Activated T-cell treated with anti-CD3 and anti-CD28 coated beads for 1 hour (primary cell): ENCODE data around the gene TMEM72.

Experiments used
- DNase-seq: peaks from one replicate; pipeline ENCODE4 v3.0.0-alpha.2; 2020; ENCODE audit warnings: low read depth

Gene TMEM72

GRCh38 chr10:44934416-44935200, 23.5 kb downstream of the TMEM72 start:
- DNase-seq = no peak

GRCh38 chr10:44935201-44935965, 24.2 kb downstream of the TMEM72 start:
- no peak for DNase-seq

GRCh38 chr10:44935966-44936295, 24.8 kb downstream of the TMEM72 start:
- DNase-seq = no peak

- DNase-seq = no peak
These were observed 25.3 kb downstream of the TMEM72 start for GRCh38 chr10:44936314-44936975.

- no peak for DNase-seq
These were observed 26.3 kb downstream of the TMEM72 start for GRCh38 chr10:44937196-44938005.

GRCh38 chr10:44938956-44939355, 27.8 kb downstream of the TMEM72 start:
- DNase-seq = no peak

- DNase-seq = no peak
These were observed 28.7 kb downstream of the TMEM72 start for GRCh38 chr10:44939691-44940401.

GRCh38 chr10:44944354-44944753, 33.2 kb downstream of the TMEM72 start:
- DNase-seq = no peak

GRCh38 chr10:44946205-44946604, 35.1 kb downstream of the TMEM72 start:
- no peak for DNase-seq

- no peak for DNase-seq
These were observed 36.4 kb downstream of the TMEM72 start for GRCh38 chr10:44947371-44948152.

GRCh38 chr10:44948642-44949041, 37.5 kb downstream of the TMEM72 start:
- no peak for DNase-seq

GRCh38 chr10:44949127-44949802, 38.1 kb downstream of the TMEM72 start:
- no peak for DNase-seq

GRCh38 chr10:44949915-44950314, 38.8 kb downstream of the TMEM72 start:
- no peak for DNase-seq

- no peak for DNase-seq
These were observed 39.4 kb downstream of the TMEM72 start for GRCh38 chr10:44950326-44951225.

- no peak for DNase-seq
These were observed 40.6 kb downstream of the TMEM72 start for GRCh38 chr10:44951576-44952226.

GRCh38 chr10:44952779-44953231, 41.7 kb downstream of the TMEM72 start:
- no peak for DNase-seq

- DNase-seq = no peak
These were observed 42.9 kb downstream of the TMEM72 start for GRCh38 chr10:44954042-44954441.

- no peak for DNase-seq
These were observed 43.8 kb downstream of the TMEM72 start for GRCh38 chr10:44954962-44955361.
